Activated naive CD8-positive, alpha-beta T cell treated with anti-CD3 and anti-CD28 coated beads for 36 hours (primary cell): ENCODE data around the gene KIAA1671. TPM values are rescaled to one million over a fixed set of nuclear protein-coding genes. Genes with fewer than 3 reads are reported as not detected.
A peak's percentile ranks its signal among the peaks of the same experiment; 100 is the strongest.
"Not testable (repeated sequence)": the region's sequence is repeated elsewhere in the genome, so short reads cannot be mapped to it uniquely, and the experiment has no call there.

ENCODE experiments used
- DNase-seq: peaks from one replicate; pipeline ENCODE4 v3.0.0; 2021
- H3K27ac Mint-ChIP-seq: one replicate; pipeline ENCODE4 v1.8.0; 2022; ENCODE audit warnings: mild to moderate bottlenecking, moderate library complexity, mixed read lengths
- H3K27me3 Mint-ChIP-seq: one replicate; pipeline ENCODE4 v1.8.0; 2022; ENCODE audit warnings: mild to moderate bottlenecking, mixed read lengths
- H3K36me3 Mint-ChIP-seq: one replicate; pipeline ENCODE4 v1.8.0; 2021; ENCODE audit warnings: mild to moderate bottlenecking, mixed read lengths
- H3K4me1 Mint-ChIP-seq: one replicate; pipeline ENCODE4 v1.8.0; 2021; ENCODE audit warnings: mixed read lengths
- H3K4me3 Mint-ChIP-seq: one replicate; pipeline ENCODE4 v1.8.0; 2022; ENCODE audit warnings: mild to moderate bottlenecking, moderate library complexity, mixed read lengths
- H3K9me3 Mint-ChIP-seq: one replicate; pipeline ENCODE4 v1.8.0; 2022; ENCODE audit warnings: mixed read lengths
- total RNA-seq, 2 experiments: library from RNA; stranded (reverse); gene quantifications; one replicate each; pipeline ENCODE4 v1.2.3, GENCODE V29; 2021

The KIAA1671 gene
- total RNA-seq = 10 to 100 TPM; 11.0 to 11.3 TPM

DNA sequence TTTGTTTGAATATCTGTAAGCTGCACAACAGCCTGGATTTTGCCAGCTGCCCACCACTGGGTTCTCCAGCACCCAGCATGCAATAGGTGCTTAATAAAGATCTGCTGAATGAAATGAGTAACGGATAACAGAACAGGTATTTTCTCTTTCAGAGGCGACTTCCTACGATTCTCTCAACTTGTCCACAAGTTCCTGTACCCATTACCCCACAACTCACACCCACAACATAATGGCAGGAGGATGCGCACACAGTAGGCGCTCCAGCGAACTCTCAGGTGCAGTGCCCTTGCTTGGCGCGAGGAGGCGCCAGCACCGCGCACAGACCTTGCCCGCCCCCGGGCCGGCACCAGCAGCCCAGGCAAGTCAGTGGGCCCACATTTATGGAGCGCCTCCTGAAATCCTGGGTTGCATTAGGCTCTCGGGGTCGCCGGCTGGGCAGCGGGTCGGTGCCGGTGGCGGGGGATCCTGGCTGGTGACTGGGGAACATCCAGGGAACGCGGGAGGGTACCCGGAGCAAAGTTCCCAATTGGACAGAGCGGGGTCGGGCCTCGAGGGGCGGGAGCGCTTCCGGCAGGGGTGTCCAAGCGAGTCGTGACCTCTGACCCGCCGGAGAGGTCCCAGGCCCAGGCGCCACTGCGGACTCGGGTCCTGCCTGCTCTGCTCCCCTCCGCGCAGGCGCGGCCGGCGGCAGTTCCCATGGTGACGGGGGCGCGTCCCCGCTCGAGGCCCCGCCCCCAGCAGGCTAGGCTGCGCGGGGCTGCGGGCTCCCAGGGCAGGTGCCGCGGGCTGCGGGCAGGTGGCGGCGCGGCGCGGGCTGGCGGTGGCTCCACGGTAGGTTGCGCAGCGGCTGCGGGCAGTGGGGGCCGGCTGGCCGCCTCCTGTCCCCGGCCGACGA lies at the start of gene KIAA1671:
Gene KIAA1671 (plus strand): TSS at position 775 of the 895 bp plus-strand sequence. CDS start 75,284 bp downstream, outside the sequence.
- Mint-ChIP-seq H3K4me3 (peak within 1 kb of the TSS; percentile 79), H3K36me3 (no peaks in the 10 kb centered on the region), H3K27me3 (peaks cover 65% of the 10 kb centered on the region), H3K27ac (no peak within 1 kb of the TSS), H3K9me3 (no peaks in the 10 kb centered on the region), H3K4me1 (peaks cover 10% of the 10 kb centered on the region)
- DNase-seq = peak; percentile 90

- Mint-ChIP-seq H3K27me3 (no peaks in the 10 kb centered on the region), H3K4me1 (no peaks in the 10 kb centered on the region), H3K27ac (no peak overlapping the region), H3K9me3 (peaks cover 18% of the 10 kb centered on the region), H3K4me3 (no peak overlapping the region), H3K36me3 (peaks cover 17% of the 10 kb centered on the region)
- DNase-seq = no peak
Measured at GRCh38 chr22:24905909-24906308, 46.6 kb upstream of the KIAA1671 start.

DNA sequence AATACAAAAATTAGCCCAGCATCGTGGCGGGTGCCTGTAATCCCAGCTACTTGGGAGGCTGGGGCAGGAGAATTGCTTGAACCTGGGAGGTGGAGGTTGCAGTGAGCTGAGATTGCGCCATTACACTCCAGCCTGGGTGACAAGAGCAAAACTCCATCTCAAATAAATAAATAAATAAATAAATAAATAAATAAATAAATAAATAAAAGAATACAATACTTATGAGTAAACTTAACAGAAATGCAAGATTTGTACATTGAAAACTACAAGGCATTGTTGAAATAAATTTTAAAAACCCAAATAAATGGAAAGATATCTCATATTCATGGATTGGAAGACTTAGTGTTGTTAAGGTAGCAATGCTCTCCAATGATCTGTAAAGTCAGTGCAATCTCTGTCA lies 45.4 kb upstream of the KIAA1671 start:
- peaks cover 18% of the 10 kb centered on the region for H3K9me3 Mint-ChIP-seq
- peaks cover 17% of the 10 kb centered on the region for H3K36me3 Mint-ChIP-seq
- not testable (repeated sequence) for H3K4me3 Mint-ChIP-seq, DNase-seq, H3K27me3 Mint-ChIP-seq, H3K4me1 Mint-ChIP-seq, H3K27ac Mint-ChIP-seq

DNA sequence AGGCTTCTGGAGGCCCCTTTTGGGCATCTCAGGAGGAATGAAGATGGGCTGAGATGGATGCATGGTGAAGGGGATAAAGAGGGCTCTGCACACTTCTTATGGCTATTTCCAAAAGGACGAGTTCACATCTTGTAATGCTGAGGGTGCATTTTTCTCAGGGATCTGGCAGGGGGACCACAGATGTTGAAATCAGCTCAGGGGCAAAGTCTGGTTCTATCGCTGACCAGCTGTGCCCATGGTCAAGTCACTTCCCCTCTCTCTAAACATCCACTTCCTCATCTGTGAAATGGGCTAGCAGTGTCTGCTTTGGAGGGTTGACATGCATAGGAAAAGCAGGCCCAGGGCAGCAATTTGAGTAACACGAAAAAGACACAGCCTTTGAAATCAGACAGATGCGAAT lies 32.5 kb upstream of the KIAA1671 start:
- H3K27ac Mint-ChIP-seq = no peak overlapping the region
- no peaks in the 10 kb centered on the region for H3K4me1 Mint-ChIP-seq

GRCh38 chr22:24925586-24926427 lies 26.7 kb upstream of the KIAA1671 start:
- H3K27me3 Mint-ChIP-seq = peaks cover 16% of the 10 kb centered on the region

More for the DNA sequence above, 32.5 kb upstream of the KIAA1671 start:
- Mint-ChIP-seq H3K4me3 (no peak overlapping the region), H3K9me3 (no peaks in the 10 kb centered on the region), H3K36me3 (no peaks in the 10 kb centered on the region), H3K27me3 (no peaks in the 10 kb centered on the region)
- no peak for DNase-seq

GRCh38 chr22:24926428-24926725 lies 26.1 kb upstream of the KIAA1671 start:
- peaks cover 2% of the 10 kb centered on the region for H3K4me1 Mint-ChIP-seq
- peaks cover 16% of the 10 kb centered on the region for H3K27me3 Mint-ChIP-seq
- no peaks in the 10 kb centered on the region for H3K9me3 Mint-ChIP-seq
- H3K36me3 Mint-ChIP-seq = no peaks in the 10 kb centered on the region
- H3K27ac Mint-ChIP-seq = no peak overlapping the region
- DNase-seq = no peak
- H3K4me3 Mint-ChIP-seq = no peak overlapping the region

More at GRCh38 chr22:24925586-24926427, 26.7 kb upstream of the KIAA1671 start:
- H3K36me3 Mint-ChIP-seq = no peaks in the 10 kb centered on the region
- no peak overlapping the region for H3K4me3 Mint-ChIP-seq
- no peak overlapping the region for H3K27ac Mint-ChIP-seq
- H3K9me3 Mint-ChIP-seq = no peaks in the 10 kb centered on the region
- peaks cover 2% of the 10 kb centered on the region for H3K4me1 Mint-ChIP-seq
- DNase-seq = no peak

GRCh38 chr22:24926849-24927579 lies 25.5 kb upstream of the KIAA1671 start:
- Mint-ChIP-seq H3K9me3 (no peaks in the 10 kb centered on the region), H3K27ac (no peak overlapping the region), H3K4me1 (peaks cover 2% of the 10 kb centered on the region), H3K36me3 (no peaks in the 10 kb centered on the region), H3K4me3 (no peak overlapping the region), H3K27me3 (peaks cover 17% of the 10 kb centered on the region)
- no peak for DNase-seq

GRCh38 chr22:24928322-24928721 lies 24.2 kb upstream of the KIAA1671 start:
- peaks cover 23% of the 10 kb centered on the region for H3K27me3 Mint-ChIP-seq
- no peaks in the 10 kb centered on the region for H3K9me3 Mint-ChIP-seq
- peaks cover 2% of the 10 kb centered on the region for H3K4me1 Mint-ChIP-seq
- no peak overlapping the region for H3K27ac Mint-ChIP-seq
- no peak for DNase-seq
- H3K36me3 Mint-ChIP-seq = no peaks in the 10 kb centered on the region
- H3K4me3 Mint-ChIP-seq = no peak overlapping the region

DNA sequence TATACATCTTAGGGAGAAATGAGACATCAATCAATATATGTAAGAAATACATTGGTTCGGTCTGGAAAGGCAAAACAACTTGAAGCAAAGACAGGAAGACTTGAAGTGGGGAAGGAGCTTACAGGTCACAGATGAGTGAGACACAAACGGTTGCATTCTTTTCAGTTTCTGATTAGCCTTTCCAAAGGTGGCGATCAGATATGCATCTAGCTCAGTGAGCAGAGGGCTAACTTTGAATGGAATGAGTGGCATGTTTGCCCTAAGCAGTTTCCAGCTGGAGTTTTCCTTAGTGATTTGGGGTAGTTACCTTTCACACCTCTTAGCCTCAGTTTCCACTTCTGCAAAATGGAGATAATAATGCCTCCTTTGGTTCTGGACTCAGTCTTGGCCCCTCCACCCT lies 21.8 kb upstream of the KIAA1671 start:
- Mint-ChIP-seq H3K4me3 (no peak overlapping the region), H3K9me3 (no peaks in the 10 kb centered on the region), H3K27ac (no peak overlapping the region), H3K4me1 (peaks cover 2% of the 10 kb centered on the region), H3K27me3 (peaks cover 23% of the 10 kb centered on the region), H3K36me3 (no peaks in the 10 kb centered on the region)
- no peak for DNase-seq

- Mint-ChIP-seq H3K27me3 (peaks cover 7% of the 10 kb centered on the region), H3K4me1 (no peaks in the 10 kb centered on the region), H3K9me3 (no peaks in the 10 kb centered on the region), H3K27ac (no peak overlapping the region), H3K36me3 (no peaks in the 10 kb centered on the region), H3K4me3 (no peak overlapping the region)
- no peak for DNase-seq
Measured at GRCh38 chr22:24935771-24936483, 16.6 kb upstream of the KIAA1671 start.

- H3K27me3 Mint-ChIP-seq = peaks cover 5% of the 10 kb centered on the region
- no peak overlapping the region for H3K27ac Mint-ChIP-seq
- no peaks in the 10 kb centered on the region for H3K4me1 Mint-ChIP-seq
- no peaks in the 10 kb centered on the region for H3K9me3 Mint-ChIP-seq
- no peak overlapping the region for H3K4me3 Mint-ChIP-seq
- DNase-seq = no peak
- no peaks in the 10 kb centered on the region for H3K36me3 Mint-ChIP-seq
Measured at GRCh38 chr22:24937114-24937513, 15.4 kb upstream of the KIAA1671 start.

DNA sequence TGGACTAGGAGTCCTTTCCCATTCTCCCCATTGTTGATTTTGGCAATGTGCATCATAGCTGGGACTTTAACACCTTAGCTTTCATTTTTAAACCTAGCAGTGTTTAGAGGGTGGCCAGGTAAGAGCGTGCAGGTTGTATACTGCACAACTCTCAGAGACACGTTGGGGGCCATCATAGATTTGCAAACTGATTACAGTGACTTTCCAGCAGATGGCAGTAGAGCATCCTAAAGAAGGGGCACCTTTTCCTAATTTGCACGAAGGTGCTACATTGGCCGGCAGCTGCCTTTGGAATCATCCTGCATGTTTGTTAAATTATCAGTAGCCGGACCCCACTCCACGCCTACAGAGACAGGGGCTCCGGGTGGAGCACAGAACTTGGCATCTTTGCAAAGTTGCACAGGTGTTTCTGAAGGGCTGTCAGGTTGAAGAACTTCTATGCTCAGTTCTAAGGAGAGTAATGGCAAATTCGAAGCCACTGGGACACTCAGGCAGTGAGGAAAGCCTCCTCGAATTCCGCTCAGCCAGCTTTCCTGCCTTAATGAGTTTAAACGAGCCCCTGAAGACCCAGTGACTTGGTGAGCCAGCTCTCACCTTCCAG lies 13.7 kb upstream of the KIAA1671 start:
- no peak overlapping the region for H3K27ac Mint-ChIP-seq
- no peak for DNase-seq
- no peak overlapping the region for H3K4me3 Mint-ChIP-seq
- H3K9me3 Mint-ChIP-seq = no peaks in the 10 kb centered on the region
- no peaks in the 10 kb centered on the region for H3K4me1 Mint-ChIP-seq
- H3K27me3 Mint-ChIP-seq = no peaks in the 10 kb centered on the region
- H3K36me3 Mint-ChIP-seq = no peaks in the 10 kb centered on the region

DNA sequence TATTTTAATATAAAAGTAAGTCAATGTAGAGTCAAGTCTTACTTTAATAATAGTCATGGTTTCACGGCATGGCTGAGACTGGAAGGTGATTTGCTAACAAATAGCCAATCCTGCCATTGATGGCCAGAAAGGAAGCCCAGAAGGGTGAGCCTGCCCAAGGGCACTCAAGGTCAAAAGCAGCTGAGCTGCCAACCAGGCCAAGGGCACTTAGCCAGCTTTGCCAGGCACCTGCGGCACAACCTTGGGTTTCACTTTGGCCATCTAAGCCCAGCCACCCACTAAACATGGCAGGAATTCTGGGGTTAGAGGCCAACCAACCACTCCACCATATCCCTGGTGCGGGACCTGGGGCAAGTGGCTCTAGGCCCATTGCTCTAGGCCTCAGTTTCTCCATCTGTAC lies 10.2 kb upstream of the KIAA1671 start:
- no peak overlapping the region for H3K4me3 Mint-ChIP-seq
- peaks cover 7% of the 10 kb centered on the region for H3K27me3 Mint-ChIP-seq
- no peak for DNase-seq
- no peaks in the 10 kb centered on the region for H3K9me3 Mint-ChIP-seq
- H3K36me3 Mint-ChIP-seq = no peaks in the 10 kb centered on the region
- no peaks in the 10 kb centered on the region for H3K4me1 Mint-ChIP-seq
- no peak overlapping the region for H3K27ac Mint-ChIP-seq

GRCh38 chr22:24944217-24944937 lies 8.1 kb upstream of the KIAA1671 start:
- DNase-seq = no peak
- no peak overlapping the region for H3K27ac Mint-ChIP-seq
- no peaks in the 10 kb centered on the region for H3K36me3 Mint-ChIP-seq
- H3K27me3 Mint-ChIP-seq = peaks cover 23% of the 10 kb centered on the region
- H3K9me3 Mint-ChIP-seq = no peaks in the 10 kb centered on the region
- no peak overlapping the region for H3K4me3 Mint-ChIP-seq
- H3K4me1 Mint-ChIP-seq = no peaks in the 10 kb centered on the region
